IMR-90 (cell line): Measurements from ENCODE around the gene DYNLT5. TPM values are rescaled to one million over a fixed set of nuclear protein-coding genes. Genes with fewer than 3 reads are reported as not detected.

Source experiments
- ATAC-seq: fragments of 200-7000 bp; cut with Tn5 transposase; 2 replicates; pipeline ENCODE4 v1.9.1; 2020; ENCODE audit warnings: low read depth, mild to moderate bottlenecking, moderate library complexity
- BruUV-seq: library from RNA; stranded (reverse); fragments of 400-500 nt; replicated peaks from 2 replicates; lab custom pipeline; 2021; lab: Mats Ljungman, UMichigan
- CTCF ChIA-PET: fragments of 300-600 bp; formaldehyde crosslinking; extraction: SDS; loops from one replicate; lab custom pipeline; 2021; ENCODE audit warnings: antibody characterized with exemption; lab: Yijun Ruan, JAX
- POLR2A ChIA-PET: fragments of 300-600 bp; sonication (Branson Sonifier 250); formaldehyde crosslinking; loops from one replicate; lab custom pipeline; 2022; ENCODE audit warnings: antibody characterized with exemption; ENCODE audit not compliant: unreplicated experiment; lab: Charles Lee
- DNase-seq: peaks from one replicate; pipeline ENCODE4 v3.0.0; 2013
- H2AFZ ChIP-seq: replicated peaks from 2 replicates; pipeline ENCODE3; 2013; ENCODE audit warnings: low read length, mild to moderate bottlenecking; ENCODE audit not compliant: poor library complexity
- H2AK5ac ChIP-seq: 2 replicates; pipeline ENCODE4 v1.6.1; 2013; ENCODE audit warnings: low read depth, low read length, inconsistent platforms
- H2AK9ac ChIP-seq: replicated peaks from 2 replicates; pipeline ENCODE3; 2013; ENCODE audit warnings: mild to moderate bottlenecking, low read depth, low read length, moderate library complexity; ENCODE audit not compliant: poor library complexity
- H2BK120ac ChIP-seq: 2 replicates; pipeline ENCODE4 v1.6.1; 2013; ENCODE audit warnings: low read depth, low read length, inconsistent platforms
- H2BK15ac ChIP-seq: 3 replicates; pipeline ENCODE4 v1.6.1; 2013; ENCODE audit warnings: low read depth, low read length, inconsistent platforms
- H2BK20ac ChIP-seq: 2 replicates; pipeline ENCODE4 v1.6.1; 2013; ENCODE audit warnings: low read depth, mild to moderate bottlenecking, inconsistent platforms, low read length, moderate library complexity
- H2BK5ac ChIP-seq: 2 replicates; pipeline ENCODE4 v1.6.1; 2013; ENCODE audit warnings: mild to moderate bottlenecking, low read depth, low read length, inconsistent platforms; ENCODE audit not compliant: poor library complexity, severe bottlenecking
- H3K14ac ChIP-seq: replicated peaks from 2 replicates; pipeline ENCODE4 v1.6.1; 2013; ENCODE audit warnings: low read depth, low read length, inconsistent platforms
- H3K18ac ChIP-seq: 2 replicates; pipeline ENCODE4 v1.6.1; 2013; ENCODE audit warnings: low read depth, low read length, control low read depth
- H3K23ac ChIP-seq: 2 replicates; pipeline ENCODE4 v1.6.1; 2013; ENCODE audit warnings: low read depth, low read length, inconsistent platforms
- H3K27ac ChIP-seq: 2 replicates; pipeline ENCODE4 v1.5.1; 2013; ENCODE audit warnings: mild to moderate bottlenecking, control low read depth, low read length; ENCODE audit not compliant: insufficient read depth
- H3K27me3 ChIP-seq: 2 replicates; pipeline ENCODE4 v1.6.1; 2013; ENCODE audit warnings: low read length; ENCODE audit not compliant: control insufficient read depth, insufficient read depth
- H3K36me3 ChIP-seq: 2 replicates; pipeline ENCODE4 v1.6.1; 2013; ENCODE audit warnings: low read length, mixed read lengths; ENCODE audit not compliant: control insufficient read depth, insufficient read depth
- H3K4ac ChIP-seq: 2 replicates; pipeline ENCODE4 v1.6.1; 2013; ENCODE audit warnings: low read depth, low read length, inconsistent platforms
- H3K4me1 ChIP-seq: 2 replicates; pipeline ENCODE4 v1.6.1; 2013; ENCODE audit warnings: low read length, mixed read lengths; ENCODE audit not compliant: control insufficient read depth, insufficient read depth
- H3K4me2 ChIP-seq: 2 replicates; pipeline ENCODE4 v1.6.1; 2013; ENCODE audit warnings: low read depth, mild to moderate bottlenecking, control low read depth, low read length, moderate library complexity
- H3K4me3 ChIP-seq: 2 replicates; pipeline ENCODE4 v1.5.1; 2013; ENCODE audit warnings: low read depth, mild to moderate bottlenecking, control low read depth, low read length, moderate library complexity; ENCODE audit not compliant: insufficient read depth
- H3K56ac ChIP-seq: 2 replicates; pipeline ENCODE4 v1.6.1; 2013; ENCODE audit warnings: low read length, inconsistent platforms; ENCODE audit not compliant: insufficient read depth; ENCODE audit errors: extremely low read depth
- H3K79me1 ChIP-seq, 2 experiments: 2 replicates each; pipeline ENCODE4 v1.6.1; 2013; ENCODE audit warnings: low read length in 2 of 2, inconsistent platforms in 1 of 2, low read depth in 1 of 2
- H3K9ac ChIP-seq: 2 replicates; pipeline ENCODE4 v1.6.1; 2013; ENCODE audit warnings: low read depth, low read length, control low read depth
- H3K9me1 ChIP-seq: 2 replicates; pipeline ENCODE4 v1.6.1; 2013; ENCODE audit warnings: low read length, inconsistent platforms; ENCODE audit not compliant: insufficient read depth
- H3K9me3 ChIP-seq: 2 replicates; pipeline ENCODE4 v1.6.1; 2013; ENCODE audit warnings: low read length; ENCODE audit not compliant: control insufficient read depth, insufficient read depth
- H4K20me1 ChIP-seq: 2 replicates; pipeline ENCODE4 v1.6.1; 2013; ENCODE audit warnings: low read length, inconsistent platforms; ENCODE audit not compliant: insufficient read depth
- H4K5ac ChIP-seq: 2 replicates; pipeline ENCODE4 v1.6.1; 2013; ENCODE audit warnings: mild to moderate bottlenecking, low read depth, low read length, control low read depth
- H4K8ac ChIP-seq, 2 experiments: 2 replicates each; pipeline ENCODE4 v1.6.1; 2013; ENCODE audit warnings: low read depth in 2 of 2, low read length in 2 of 2, control low read depth in 1 of 2, inconsistent platforms in 1 of 2
- H4K91ac ChIP-seq: 2 replicates; pipeline ENCODE4 v1.6.1; 2013; ENCODE audit warnings: low read depth, low read length, inconsistent platforms; ENCODE audit not compliant: insufficient read depth
- BHLHE40 ChIP-seq: fragments of 150-350 bp; IDR thresholded peaks from 2 replicates; pipeline ENCODE4 v1.6.1; 2016; ENCODE audit warnings: mild to moderate bottlenecking, low read depth, low read length
- CEBPB ChIP-seq: IDR thresholded peaks from 2 replicates; pipeline ENCODE4 v1.6.1; 2012; ENCODE audit warnings: low read depth, low read length, improper control_type of control experiment
- CHD1 ChIP-seq: IDR thresholded peaks from 2 replicates; pipeline ENCODE4 v1.6.1; 2012; ENCODE audit warnings: low read depth, low read length, improper control_type of control experiment
- CTCF ChIP-seq: conservative IDR thresholded peaks from 2 replicates; pipeline ENCODE4 v1.5.1; 2012; ENCODE audit warnings: mild to moderate bottlenecking, low read depth, low read length, improper control_type of control experiment
- ELK1 ChIP-seq: fragments of 150-350 bp; IDR thresholded peaks from 2 replicates; pipeline ENCODE4 v1.6.1; 2016; ENCODE audit warnings: low read depth, mild to moderate bottlenecking, low read length, moderate library complexity, borderline replicate concordance
- FOS ChIP-seq: fragments of 150-350 bp; IDR thresholded peaks from 2 replicates; pipeline ENCODE4 v1.6.1; 2016; ENCODE audit warnings: low read depth, low read length
- MAFK ChIP-seq: IDR thresholded peaks from 2 replicates; pipeline ENCODE4 v1.6.1; 2012; ENCODE audit warnings: low read depth, low read length, improper control_type of control experiment
- MAZ ChIP-seq: IDR thresholded peaks from 2 replicates; pipeline ENCODE4 v1.6.1; 2012; ENCODE audit warnings: low read depth, mild to moderate bottlenecking, low read length, improper control_type of control experiment, moderate library complexity, borderline replicate concordance
- MXI1 ChIP-seq: IDR thresholded peaks from 2 replicates; pipeline ENCODE4 v1.6.1; 2012; ENCODE audit warnings: low read depth, mild to moderate bottlenecking, low read length, moderate library complexity, borderline replicate concordance
- NFE2L2 ChIP-seq: fragments of 150-350 bp; IDR thresholded peaks from 2 replicates; pipeline ENCODE4 v1.6.1; 2016; ENCODE audit warnings: low read depth, mild to moderate bottlenecking, low read length
- POLR2A ChIP-seq: IDR thresholded peaks from 2 replicates; pipeline ENCODE4 v1.6.1; 2012; ENCODE audit warnings: mild to moderate bottlenecking, low read depth, low read length
- RAD21 ChIP-seq: IDR thresholded peaks from 2 replicates; pipeline ENCODE4 v1.6.1; 2012; ENCODE audit warnings: low read length, improper control_type of control experiment
- RCOR1 ChIP-seq: IDR thresholded peaks from 2 replicates; pipeline ENCODE4 v1.6.1; 2012; ENCODE audit warnings: mild to moderate bottlenecking, low read length, improper control_type of control experiment; ENCODE audit not compliant: insufficient replicate concordance
- RFX5 ChIP-seq: IDR thresholded peaks from 2 replicates; pipeline ENCODE4 v1.8.0; 2012; ENCODE audit warnings: low read depth, mild to moderate bottlenecking, low read length, moderate library complexity
- SMC3 ChIP-seq: fragments of 150-350 bp; IDR thresholded peaks from 2 replicates; pipeline ENCODE4 v1.6.1; 2016; ENCODE audit warnings: low read depth, mild to moderate bottlenecking, antibody characterized with exemption, low read length, moderate library complexity
- USF2 ChIP-seq: fragments of 150-350 bp; IDR thresholded peaks from 2 replicates; pipeline ENCODE4 v1.6.1; 2017; ENCODE audit warnings: mild to moderate bottlenecking, antibody characterized with exemption, low read length, low read depth
- WGBS, 2 experiments: methylation state at CpG; one replicate each; pipeline versions ENCODE4 v1.1.5 to v1.1.7; 2013; ENCODE audit warnings: missing lambda C conversion rate in 2 of 2; ENCODE audit not compliant: insufficient read length in 1 of 2; ENCODE audit errors: extremely low coverage in 2 of 2; 5-methylcytosine and 5-hydroxymethylcytosine counted together
- dilution Hi-C: fragments of 300-500 bp; cut with HindIII; formaldehyde crosslinking; loops from one replicate; pipeline ENCODE4 v1.14.3; 2018; ENCODE audit warnings: low sequenced_read_pairs; ENCODE audit not compliant: unreplicated experiment
- in situ Hi-C: fragments of 300-500 bp; cut with MboI; formaldehyde crosslinking; loops from 3 replicates; pipeline ENCODE4 v1.14.3; 2019; ENCODE audit warnings: low sequenced_read_pairs, inconsistent platforms, mixed read lengths
- intact Hi-C: fragments of 100-400 bp; cut with micrococcal nuclease; formaldehyde crosslinking; loops from 2 replicates; pipeline ENCODE4 v1.10.0; 2022
- polyA plus RNA-seq, 3 experiments: library from polyadenylated mRNA; depleted of rRNA; stranded (reverse); fragments of >200 nt; gene quantifications; 2 replicates each; pipeline ENCODE4 v1.2.3, GENCODE V29; 2012; ENCODE audit warnings: low replicate concordance in 1 of 3
- total RNA-seq: library from RNA; depleted of rRNA; stranded (reverse); fragments of >200 nt; gene quantifications from 2 replicates; pipeline ENCODE4 v1.2.3, GENCODE V29; 2012

Gene DYNLT5
- total and polyA plus RNA-seq, 2 of the 4 experiments (the other 2 are of a cell fraction) = 0.12 to 0.18 TPM

GRCh38 chr1:66768965-66769364, 16.7 kb downstream of the DYNLT5 start:
- BruUV-seq = no TSS peak
- in situ Hi-C loops = loop anchor here (25.0 kb wide), 1 partner anchor 718 kb away; no protein-coding TSS in a partner anchor
- CTCF ChIA-PET = no interaction called here

More at GRCh38 chr1:66768965-66769364, 16.7 kb downstream of the DYNLT5 start:
- dilution Hi-C loops (no loop called here), intact Hi-C loops (loop anchor here (5.0 kb wide), 4 partner anchors 153 to 733 kb away; partner anchors contain the start of genes DNAI4 and MIER1)
- no peak for ATAC-seq
- Histone ChIP-seq H3K4me2 (no peak overlapping the region), H3K27ac (no peak overlapping the region), H4K5ac (no peak overlapping the region), H2BK120ac (no peak overlapping the region), H3K4me3 (no peak overlapping the region), H3K27me3 (peaks cover 2% of the 10 kb centered on the region), H3K23ac (no peak overlapping the region), H3K14ac (no peak overlapping the region), H2BK15ac (no peak overlapping the region), H3K9me3 (no peaks in the 10 kb centered on the region), H2BK20ac (no peak overlapping the region), H4K20me1 (no peaks in the 10 kb centered on the region), H3K9ac (no peak overlapping the region), H3K36me3 (no peaks in the 10 kb centered on the region), H4K8ac (no peak overlapping the region), H3K56ac (no peak overlapping the region), H3K4me1 (no peaks in the 10 kb centered on the region), H3K79me1 (no peaks in the 10 kb centered on the region), H3K4ac (no peak overlapping the region), H2AK9ac (no peak overlapping the region), H3K18ac (no peak overlapping the region), H2AFZ (no peak overlapping the region), H2BK5ac (no peak overlapping the region), H2AK5ac (no peak overlapping the region), H4K91ac (no peak overlapping the region), H3K9me1 (no peaks in the 10 kb centered on the region)
- no peak for TF ChIP-seq RAD21
- no peak for TF ChIP-seq USF2
- TF ChIP-seq SMC3 = no peak
- TF ChIP-seq MXI1 = no peak
- TF ChIP-seq CEBPB = no peak
- no peak for TF ChIP-seq RCOR1
- no peak for TF ChIP-seq CTCF
- TF ChIP-seq ELK1 = no peak
- TF ChIP-seq NFE2L2 = no peak
- no peak for TF ChIP-seq POLR2A
- TF ChIP-seq MAZ = no peak
- TF ChIP-seq CHD1 = no peak
- no peak for TF ChIP-seq MAFK
- no peak for TF ChIP-seq RFX5
- TF ChIP-seq BHLHE40 = no peak
- no peak for TF ChIP-seq FOS
- POLR2A ChIA-PET = no interaction called here
- no peak for DNase-seq
- no CpG with 5 or more reads among the region's 1 CpG for WGBS, 2 experiments
